ENCODE data around the gene SLC25A24.

DNA sequence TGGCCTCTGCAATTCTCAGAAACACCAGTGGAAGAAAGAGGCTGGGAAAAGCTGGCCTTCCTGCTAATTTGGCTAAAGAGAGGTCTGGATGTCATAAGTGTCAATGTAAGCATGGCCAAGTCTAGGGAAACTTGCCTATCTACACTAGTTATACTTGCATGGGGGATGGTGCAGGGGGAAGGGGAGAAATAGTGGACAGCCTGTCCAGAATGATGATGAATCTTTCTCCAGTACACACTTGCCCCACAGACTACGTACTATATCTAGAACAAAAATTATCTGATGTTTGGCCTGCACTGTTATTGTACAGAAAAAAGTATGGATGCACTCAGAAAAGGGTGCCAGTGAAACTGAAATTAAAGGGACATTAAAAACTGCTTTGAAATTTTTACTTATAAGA, 114.5 kb downstream of the SLC25A24 start:
- TF ChIP-seq, protein P1, sequence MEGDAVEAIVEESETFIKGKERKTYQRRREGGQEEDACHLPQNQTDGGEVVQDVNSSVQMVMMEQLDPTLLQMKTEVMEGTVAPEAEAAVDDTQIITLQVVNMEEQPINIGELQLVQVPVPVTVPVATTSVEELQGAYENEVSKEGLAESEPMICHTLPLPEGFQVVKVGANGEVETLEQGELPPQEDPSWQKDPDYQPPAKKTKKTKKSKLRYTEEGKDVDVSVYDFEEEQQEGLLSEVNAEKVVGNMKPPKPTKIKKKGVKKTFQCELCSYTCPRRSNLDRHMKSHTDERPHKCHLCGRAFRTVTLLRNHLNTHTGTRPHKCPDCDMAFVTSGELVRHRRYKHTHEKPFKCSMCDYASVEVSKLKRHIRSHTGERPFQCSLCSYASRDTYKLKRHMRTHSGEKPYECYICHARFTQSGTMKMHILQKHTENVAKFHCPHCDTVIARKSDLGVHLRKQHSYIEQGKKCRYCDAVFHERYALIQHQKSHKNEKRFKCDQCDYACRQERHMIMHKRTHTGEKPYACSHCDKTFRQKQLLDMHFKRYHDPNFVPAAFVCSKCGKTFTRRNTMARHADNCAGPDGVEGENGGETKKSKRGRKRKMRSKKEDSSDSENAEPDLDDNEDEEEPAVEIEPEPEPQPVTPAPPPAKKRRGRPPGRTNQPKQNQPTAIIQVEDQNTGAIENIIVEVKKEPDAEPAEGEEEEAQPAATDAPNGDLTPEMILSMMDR (conservative IDR thresholded peaks at IDR 0.05; ENCODE audit: low read depth, low read length): no peak
- no peak for TF ChIP-seq EZH2 (IDR thresholded peaks at IDR 0.05; ENCODE audit: borderline replicate concordance, low read depth, low read length, poor library complexity, severe bottlenecking)
